Peyer's patch (tissue), 4 donors: ENCODE results near the gene TMEM239. TPM values are rescaled to one million over a fixed set of nuclear protein-coding genes. Genes with fewer than 3 reads are reported as not detected.

Source experiments
- DNase-seq, 3 donors: peaks; one replicate each; pipeline ENCODE4 v3.0.0-alpha.2; 2017 to 2019
- H3K27ac ChIP-seq, 4 donors: fragments of 200-600 bp; sonication (generic); one replicate each; pipeline ENCODE4 v1.5.1; 2016 to 2019
- H3K27me3 ChIP-seq, 2 donors: fragments of 200-600 bp; sonication (generic); one replicate each; pipeline ENCODE4 v1.5.1; 2019
- H3K36me3 ChIP-seq, 3 donors: fragments of 200-600 bp; sonication (generic); one replicate each; pipeline ENCODE4 v1.5.1; 2016 to 2019
- H3K4me1 ChIP-seq, 4 donors: fragments of 200-600 bp; sonication (generic); one replicate each; pipeline ENCODE4 v1.5.1; 2016 to 2019
- H3K4me3 ChIP-seq, 4 donors: fragments of 200-600 bp; sonication (generic); 1 replicate in 3 of 4; 2 replicates in 1 of 4; pipeline ENCODE4 v1.5.1; 2016 to 2019; ENCODE audit warnings: mild to moderate bottlenecking in 1 of 4
- H3K9me3 ChIP-seq, 4 donors: fragments of 200-600 bp; sonication (generic); one replicate each; pipeline ENCODE4 v1.5.1; 2016 to 2019; ENCODE audit warnings: mild to moderate bottlenecking in 1 of 4
- CTCF ChIP-seq, 6 experiments: fragments of 450-650 bp in 4 of 6; fragments of 200-600 bp in 2 of 6; sonication (generic) in 1 of 6; IDR thresholded peaks; one replicate each; pipeline ENCODE4 v1.5.1; 2017 to 2019; ENCODE audit warnings: antibody characterized with exemption in 6 of 6, mild to moderate bottlenecking in 3 of 6, moderate library complexity in 1 of 6
- POLR2A ChIP-seq, 2 donors: fragments of 450-650 bp; IDR thresholded peaks; one replicate each; pipeline ENCODE4 v1.5.1; 2017; ENCODE audit warnings: antibody characterized with exemption in 2 of 2, mild to moderate bottlenecking in 2 of 2, moderate library complexity in 2 of 2
- total RNA-seq, 4 donors: library from RNA; depleted of rRNA; stranded (reverse); fragments of >200 nt; gene quantifications; one replicate each; pipeline ENCODE4 v1.1.0, GENCODE V29; 2016

The TMEM239 gene
- total RNA-seq, 4 donors from 2014 or later: not detected

- Histone ChIP-seq H3K27me3 (no peaks in the 10 kb centered on the region), H3K36me3 (peaks cover 0 to 43% (median 0%) of the 10 kb centered on the region in 3 donors), H3K4me3 (no peak overlapping the region), H3K9me3 (no peaks in the 10 kb centered on the region), H3K4me1 (peaks cover 0 to 7% (median 0%) of the 10 kb centered on the region in 4 donors), H3K27ac (no peak overlapping the region)
- no peak for DNase-seq
- TF ChIP-seq CTCF (IDR thresholded peaks at IDR 0.05) (no peak), POLR2A (IDR thresholded peaks at IDR 0.05) (no peak)
Measured at GRCh38 chr20:2867081-2867864, 51.1 kb downstream of the TMEM239 start.

Other genes with a start within 250 kb of the TMEM239 start
- gene NOP56, start 163.7 kb upstream of the TMEM239 start, total RNA-seq: 100 to 1,000 TPM in 2 of 4 donors, 10 to 100 TPM in 2; 53.8 to 289 (median 94.2) TPM
- 100 to 1,000 TPM; 113 to 156 (median 134) TPM for gene IDH3B, start 152.1 kb upstream of the TMEM239 start, total RNA-seq
- 10 to 100 TPM in 1 of 4 donors, 1 to 10 TPM in 3; 1.4 to 17.3 (median 5.1) TPM for gene EBF4, start 123.6 kb upstream of the TMEM239 start, total RNA-seq
- 1 to 10 TPM in 3 of 4 donors, not detected in 1; 1.1 to 2.5 (median 1.2) TPM for gene CPXM1, start 15.7 kb upstream of the TMEM239 start, total RNA-seq
- not detected for gene C20orf141, start 1.4 kb upstream of the TMEM239 start, total RNA-seq
- 10 to 100 TPM; 25.4 to 99.0 (median 48.7) TPM for gene PCED1A, start 24.3 kb downstream of the TMEM239 start, total RNA-seq
- 10 to 100 TPM; 43.7 to 54.6 (median 45.1) TPM for gene VPS16, start 24.4 kb downstream of the TMEM239 start, total RNA-seq
- 10 to 100 TPM; 22.8 to 52.8 (median 36.5) TPM for gene PTPRA, start 57.1 kb downstream of the TMEM239 start, total RNA-seq
- not detected for gene GNRH2, start 227.3 kb downstream of the TMEM239 start, total RNA-seq
- gene MRPS26, start 229.7 kb downstream of the TMEM239 start, total RNA-seq: 10 to 100 TPM; 34.5 to 43.6 (median 43.1) TPM